Esophagus muscularis mucosa (tissue), 4 donors: ENCODE results near the gene PHKB. TPM values are rescaled to one million over a fixed set of nuclear protein-coding genes. Genes with fewer than 3 reads are reported as not detected.

Source experiments
- DNase-seq: peaks from one replicate; pipeline ENCODE4 v3.0.0-alpha.2; 2017; ENCODE audit errors: extremely low spot score
- H3K27ac ChIP-seq, 4 donors: fragments of 200-600 bp; sonication (generic); replicated peaks in 1 of 4; 1 replicate in 3 of 4; 2 replicates in 1 of 4; pipeline ENCODE4 v1.5.1; 2016 to 2019; ENCODE audit warnings: mild to moderate bottlenecking in 1 of 4
- H3K27me3 ChIP-seq, 4 donors: fragments of 200-600 bp; sonication (generic); one replicate each; pipeline versions ENCODE4 v1.5.1 to v1.6.0; 2016 to 2019
- H3K36me3 ChIP-seq, 4 donors: fragments of 200-600 bp; sonication (generic); one replicate each; pipeline ENCODE4 v1.5.1; 2016 to 2019
- H3K4me1 ChIP-seq, 4 donors: fragments of 200-600 bp; sonication (generic); one replicate each; pipeline ENCODE4 v1.5.1; 2016 to 2019
- H3K4me3 ChIP-seq, 4 donors: fragments of 200-600 bp; sonication (generic); 1 replicate in 2 of 4; 2 replicates in 2 of 4; pipeline ENCODE4 v1.5.1; 2016 to 2019; ENCODE audit warnings: mild to moderate bottlenecking in 4 of 4, moderate library complexity in 1 of 4
- H3K9me3 ChIP-seq, 4 donors: fragments of 200-600 bp; sonication (generic); 1 replicate in 3 of 4; 2 replicates in 1 of 4; pipeline ENCODE4 v1.5.1; 2016 to 2019
- EP300 ChIP-seq: sonication (generic); formaldehyde crosslinking; IDR thresholded peaks from one replicate; pipeline ENCODE4 v1.6.1; 2017; ENCODE audit warnings: antibody characterized with exemption
- POLR2A ChIP-seq: fragments of 450-650 bp; IDR thresholded peaks from one replicate; pipeline ENCODE4 v1.6.1; 2017; ENCODE audit warnings: antibody characterized with exemption, moderate library complexity, mild to moderate bottlenecking, low read depth
- POLR2AphosphoS5 ChIP-seq, 2 donors: sonication (generic); formaldehyde crosslinking; IDR thresholded peaks; one replicate each; pipeline ENCODE4 v1.6.1; 2017; ENCODE audit warnings: antibody characterized with exemption in 2 of 2
- whole genome bisulfite sequencing: methylation state at CpG from one replicate; pipeline ENCODE4 v1.1.5; 2018; 5-methylcytosine and 5-hydroxymethylcytosine counted together
- intact Hi-C: fragments of 100-400 bp; cut with DNase I; formaldehyde crosslinking; loops from one replicate; pipeline ENCODE4 v1.15.1; 2023
- total RNA-seq, 4 donors: library from RNA; depleted of rRNA; stranded (reverse); fragments of >200 nt; gene quantifications; one replicate each; pipeline versions ENCODE4 v1.1.0 to v1.2.1, GENCODE V29; 2016
- TF ChIP-seq, protein P1 (sequence below), 3 experiments: fragments of 200-600 bp in 2 of 3; fragments of 450-650 bp in 1 of 3; sonication (generic) in 2 of 3; IDR thresholded peaks; one replicate each; pipeline ENCODE4 v1.5.1; 2017 to 2019; ENCODE audit warnings: antibody characterized with exemption in 3 of 3, mild to moderate bottlenecking in 2 of 3, moderate library complexity in 1 of 3

PHKB gene
- total RNA-seq, 4 donors from 2014 or later: 39.4 to 60.6 (median 46.5) TPM

DNA sequence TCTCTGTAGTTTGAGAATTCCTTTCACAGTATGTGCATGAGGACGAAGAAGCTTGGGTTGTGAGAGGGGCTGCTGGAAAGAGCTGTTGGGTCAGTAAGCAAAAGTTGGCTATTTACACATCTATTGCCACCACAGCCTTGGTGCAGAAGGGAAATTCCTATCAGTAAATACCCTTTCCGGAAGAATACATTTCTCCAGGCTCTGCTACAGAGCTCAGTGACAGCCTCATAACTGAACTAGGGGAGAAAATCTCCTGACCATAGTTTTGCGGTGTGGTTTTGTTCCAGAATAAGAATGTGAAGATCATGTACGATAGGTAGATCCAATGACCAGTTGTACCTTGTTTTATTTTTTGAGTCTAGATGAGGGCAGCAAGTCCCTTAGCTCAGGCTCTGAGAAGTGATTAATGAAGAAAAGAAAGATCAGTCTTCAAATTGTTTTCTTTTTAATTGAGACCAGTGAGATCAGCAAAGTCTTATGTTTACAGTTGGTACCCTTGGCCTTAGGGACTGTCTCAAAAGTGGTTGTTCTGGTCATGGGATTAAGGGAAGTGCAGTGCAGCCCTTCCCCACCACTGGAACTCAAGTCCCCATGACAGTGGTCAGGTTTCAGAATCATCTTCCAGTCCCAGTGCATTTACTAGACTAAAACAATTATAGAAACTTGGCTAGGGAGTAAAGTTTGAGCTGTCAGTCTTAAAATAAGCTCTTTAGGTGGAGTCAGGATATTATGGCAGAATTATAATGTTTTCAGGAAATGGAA, 123.5 kb downstream of the PHKB start:
- no peak overlapping the region for H3K4me3 ChIP-seq
- no peaks in the 10 kb centered on the region for H3K9me3 ChIP-seq
- peaks cover 0 to 3% (median 0%) of the 10 kb centered on the region in 4 donors for H3K4me1 ChIP-seq
- no peak overlapping the region for H3K27ac ChIP-seq
- intact Hi-C loops: no loop called here
- TF ChIP-seq POLR2A (no peak), EP300 (no peak), POLR2AphosphoS5 (IDR thresholded peaks at IDR 0.05) (no peak)
- TF ChIP-seq, protein P1, sequence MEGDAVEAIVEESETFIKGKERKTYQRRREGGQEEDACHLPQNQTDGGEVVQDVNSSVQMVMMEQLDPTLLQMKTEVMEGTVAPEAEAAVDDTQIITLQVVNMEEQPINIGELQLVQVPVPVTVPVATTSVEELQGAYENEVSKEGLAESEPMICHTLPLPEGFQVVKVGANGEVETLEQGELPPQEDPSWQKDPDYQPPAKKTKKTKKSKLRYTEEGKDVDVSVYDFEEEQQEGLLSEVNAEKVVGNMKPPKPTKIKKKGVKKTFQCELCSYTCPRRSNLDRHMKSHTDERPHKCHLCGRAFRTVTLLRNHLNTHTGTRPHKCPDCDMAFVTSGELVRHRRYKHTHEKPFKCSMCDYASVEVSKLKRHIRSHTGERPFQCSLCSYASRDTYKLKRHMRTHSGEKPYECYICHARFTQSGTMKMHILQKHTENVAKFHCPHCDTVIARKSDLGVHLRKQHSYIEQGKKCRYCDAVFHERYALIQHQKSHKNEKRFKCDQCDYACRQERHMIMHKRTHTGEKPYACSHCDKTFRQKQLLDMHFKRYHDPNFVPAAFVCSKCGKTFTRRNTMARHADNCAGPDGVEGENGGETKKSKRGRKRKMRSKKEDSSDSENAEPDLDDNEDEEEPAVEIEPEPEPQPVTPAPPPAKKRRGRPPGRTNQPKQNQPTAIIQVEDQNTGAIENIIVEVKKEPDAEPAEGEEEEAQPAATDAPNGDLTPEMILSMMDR (IDR thresholded peaks at IDR 0.05): no peak
- DNase-seq: no peak
- H3K27me3 ChIP-seq: no peaks in the 10 kb centered on the region
- 88% methylated on average over 4 of the region's 4 CpGs for WGBS
- peaks cover 0 to 28% (median 7%) of the 10 kb centered on the region in 4 donors for H3K36me3 ChIP-seq

DNA sequence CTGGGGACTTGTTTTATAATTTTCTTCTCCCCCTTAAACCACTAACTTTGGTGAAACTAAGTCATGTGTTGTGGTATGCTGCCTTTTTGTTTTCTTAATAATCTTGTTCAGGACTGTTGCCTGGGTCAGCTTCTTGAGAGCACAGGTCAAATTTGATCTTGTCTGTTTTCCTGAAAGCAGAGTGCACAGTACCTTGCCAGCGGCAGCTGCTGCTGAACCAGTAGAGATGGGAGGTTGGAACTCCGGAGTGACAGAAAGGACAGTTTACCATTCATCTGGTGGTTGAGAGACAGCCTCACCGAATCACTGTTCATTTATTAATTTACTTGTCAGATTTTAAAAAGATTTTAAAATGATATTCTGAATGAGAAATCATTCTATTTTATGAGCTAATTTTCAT, 125.0 kb downstream of the PHKB start:
- 96% methylated on average over 3 of the region's 3 CpGs for WGBS
- TF ChIP-seq POLR2A (no peak), POLR2AphosphoS5 (IDR thresholded peaks at IDR 0.05) (no peak)
- TF ChIP-seq, protein P1 (IDR thresholded peaks at IDR 0.05): no peak
- no peaks in the 10 kb centered on the region for H3K9me3 ChIP-seq
- H3K27ac ChIP-seq: no peak overlapping the region
- intact Hi-C loops: no loop called here
- peaks cover 0 to 3% (median 0%) of the 10 kb centered on the region in 4 donors for H3K4me1 ChIP-seq
- H3K27me3 ChIP-seq: no peaks in the 10 kb centered on the region
- no peak overlapping the region for H3K4me3 ChIP-seq
- DNase-seq: no peak
- peaks cover 14 to 43% (median 21%) of the 10 kb centered on the region in 4 donors for H3K36me3 ChIP-seq

DNA sequence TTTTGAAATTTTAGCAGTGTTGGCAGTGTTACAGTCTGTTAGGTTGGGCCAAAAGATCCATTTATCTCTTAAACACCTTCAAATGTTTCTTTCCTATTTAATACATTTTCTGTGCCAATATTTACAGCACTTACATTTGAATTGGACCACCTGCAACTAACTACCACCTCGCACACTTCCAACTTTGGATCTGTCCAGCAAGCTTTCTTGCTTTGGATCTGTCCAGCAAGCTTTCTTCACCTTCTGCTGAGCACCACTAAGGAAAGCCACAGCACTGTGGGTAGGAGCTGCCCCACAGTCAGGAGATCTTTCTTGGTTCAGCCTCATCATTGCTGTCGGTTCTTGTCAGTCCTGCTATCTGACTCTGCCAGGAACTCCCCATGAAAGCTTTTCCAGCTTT, 129.3 kb downstream of the PHKB start:
- intact Hi-C loops: no loop called here
- 92% methylated on average over 2 of the region's 2 CpGs for WGBS
- DNase-seq: no peak
- Histone ChIP-seq H3K27ac (no peak overlapping the region), H3K27me3 (no peaks in the 10 kb centered on the region), H3K9me3 (no peaks in the 10 kb centered on the region), H3K4me1 (no peaks in the 10 kb centered on the region), H3K36me3 (peaks cover 19 to 56% (median 43%) of the 10 kb centered on the region in 4 donors), H3K4me3 (no peak overlapping the region)
- TF ChIP-seq EP300: no peak
- TF ChIP-seq, protein P1 (IDR thresholded peaks at IDR 0.05): no peak
- TF ChIP-seq POLR2A: no peak
- no peak for TF ChIP-seq POLR2AphosphoS5 (IDR thresholded peaks at IDR 0.05)

DNA sequence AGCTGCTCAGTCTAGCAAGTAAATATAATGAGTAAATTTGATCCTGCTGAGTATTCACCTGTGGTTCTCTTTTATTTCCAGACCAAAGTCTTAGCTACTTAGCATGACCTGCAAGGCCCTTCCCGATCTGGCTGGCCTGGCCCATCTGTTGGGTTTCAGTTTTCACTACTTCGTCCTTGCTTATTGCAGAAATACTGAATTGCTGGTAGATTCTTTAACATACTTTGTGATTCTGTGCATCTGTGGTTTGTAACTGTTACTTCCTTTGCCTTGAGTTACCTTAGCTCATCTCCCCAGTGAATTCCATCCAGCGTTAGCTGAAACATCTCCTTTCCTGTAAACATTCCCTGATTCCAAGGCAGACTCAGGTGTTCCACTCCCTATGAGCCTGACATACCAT, 131.1 kb downstream of the PHKB start:
- TF ChIP-seq, protein P1 (IDR thresholded peaks at IDR 0.05): no peak
- TF ChIP-seq POLR2A (no peak), POLR2AphosphoS5 (IDR thresholded peaks at IDR 0.05) (no peak), EP300 (no peak)
- H3K4me1 ChIP-seq: no peaks in the 10 kb centered on the region
- H3K36me3 ChIP-seq: peaks cover 19 to 63% (median 43%) of the 10 kb centered on the region in 4 donors
- H3K27ac ChIP-seq: no peak overlapping the region
- no peak for DNase-seq
- H3K9me3 ChIP-seq: no peaks in the 10 kb centered on the region
- WGBS: 77% methylated on average over 3 of the region's 3 CpGs
- no peaks in the 10 kb centered on the region for H3K27me3 ChIP-seq
- intact Hi-C loops: no loop called here
- no peak overlapping the region for H3K4me3 ChIP-seq
